ENCODE measurements around the gene ANKS6. TPM values are rescaled to one million over a fixed set of nuclear protein-coding genes. Genes with fewer than 3 reads are reported as not detected.

Gene ANKS6
- total and polyA plus RNA-seq, 2 experiments from 2014 or later = 36.9 to 59.0 TPM

GRCh38 chr9:98793031-98793430, 3.3 kb downstream of the ANKS6 start:
- Mint-ChIP-seq H3K27ac (no peak overlapping the region), H3K9me3 (peaks cover 2% of the 10 kb centered on the region; the same call in 2 of the 3 replicates), H3K27me3 (ENCODE audit: insufficient read depth, low read depth, poor library complexity) (peaks cover 11% of the 10 kb centered on the region), H3K4me3 (no peak overlapping the region), H3K36me3 (ENCODE audit: low read depth) (peaks cover 22% of the 10 kb centered on the region), H3K4me1 (peaks cover 44% of the 10 kb centered on the region)
- H3K27ac ChIP-seq (ENCODE audit: low read depth) = no peak overlapping the region
- TF ChIP-seq ZNF114 (CRISPR knock-in tag; IDR thresholded peaks at IDR 0.05) = no peak
- TF ChIP-seq CREB1 (CRISPR knock-in tag; IDR thresholded peaks at IDR 0.05; ENCODE audit: low read depth) = no peak
- TF ChIP-seq, protein P1, sequence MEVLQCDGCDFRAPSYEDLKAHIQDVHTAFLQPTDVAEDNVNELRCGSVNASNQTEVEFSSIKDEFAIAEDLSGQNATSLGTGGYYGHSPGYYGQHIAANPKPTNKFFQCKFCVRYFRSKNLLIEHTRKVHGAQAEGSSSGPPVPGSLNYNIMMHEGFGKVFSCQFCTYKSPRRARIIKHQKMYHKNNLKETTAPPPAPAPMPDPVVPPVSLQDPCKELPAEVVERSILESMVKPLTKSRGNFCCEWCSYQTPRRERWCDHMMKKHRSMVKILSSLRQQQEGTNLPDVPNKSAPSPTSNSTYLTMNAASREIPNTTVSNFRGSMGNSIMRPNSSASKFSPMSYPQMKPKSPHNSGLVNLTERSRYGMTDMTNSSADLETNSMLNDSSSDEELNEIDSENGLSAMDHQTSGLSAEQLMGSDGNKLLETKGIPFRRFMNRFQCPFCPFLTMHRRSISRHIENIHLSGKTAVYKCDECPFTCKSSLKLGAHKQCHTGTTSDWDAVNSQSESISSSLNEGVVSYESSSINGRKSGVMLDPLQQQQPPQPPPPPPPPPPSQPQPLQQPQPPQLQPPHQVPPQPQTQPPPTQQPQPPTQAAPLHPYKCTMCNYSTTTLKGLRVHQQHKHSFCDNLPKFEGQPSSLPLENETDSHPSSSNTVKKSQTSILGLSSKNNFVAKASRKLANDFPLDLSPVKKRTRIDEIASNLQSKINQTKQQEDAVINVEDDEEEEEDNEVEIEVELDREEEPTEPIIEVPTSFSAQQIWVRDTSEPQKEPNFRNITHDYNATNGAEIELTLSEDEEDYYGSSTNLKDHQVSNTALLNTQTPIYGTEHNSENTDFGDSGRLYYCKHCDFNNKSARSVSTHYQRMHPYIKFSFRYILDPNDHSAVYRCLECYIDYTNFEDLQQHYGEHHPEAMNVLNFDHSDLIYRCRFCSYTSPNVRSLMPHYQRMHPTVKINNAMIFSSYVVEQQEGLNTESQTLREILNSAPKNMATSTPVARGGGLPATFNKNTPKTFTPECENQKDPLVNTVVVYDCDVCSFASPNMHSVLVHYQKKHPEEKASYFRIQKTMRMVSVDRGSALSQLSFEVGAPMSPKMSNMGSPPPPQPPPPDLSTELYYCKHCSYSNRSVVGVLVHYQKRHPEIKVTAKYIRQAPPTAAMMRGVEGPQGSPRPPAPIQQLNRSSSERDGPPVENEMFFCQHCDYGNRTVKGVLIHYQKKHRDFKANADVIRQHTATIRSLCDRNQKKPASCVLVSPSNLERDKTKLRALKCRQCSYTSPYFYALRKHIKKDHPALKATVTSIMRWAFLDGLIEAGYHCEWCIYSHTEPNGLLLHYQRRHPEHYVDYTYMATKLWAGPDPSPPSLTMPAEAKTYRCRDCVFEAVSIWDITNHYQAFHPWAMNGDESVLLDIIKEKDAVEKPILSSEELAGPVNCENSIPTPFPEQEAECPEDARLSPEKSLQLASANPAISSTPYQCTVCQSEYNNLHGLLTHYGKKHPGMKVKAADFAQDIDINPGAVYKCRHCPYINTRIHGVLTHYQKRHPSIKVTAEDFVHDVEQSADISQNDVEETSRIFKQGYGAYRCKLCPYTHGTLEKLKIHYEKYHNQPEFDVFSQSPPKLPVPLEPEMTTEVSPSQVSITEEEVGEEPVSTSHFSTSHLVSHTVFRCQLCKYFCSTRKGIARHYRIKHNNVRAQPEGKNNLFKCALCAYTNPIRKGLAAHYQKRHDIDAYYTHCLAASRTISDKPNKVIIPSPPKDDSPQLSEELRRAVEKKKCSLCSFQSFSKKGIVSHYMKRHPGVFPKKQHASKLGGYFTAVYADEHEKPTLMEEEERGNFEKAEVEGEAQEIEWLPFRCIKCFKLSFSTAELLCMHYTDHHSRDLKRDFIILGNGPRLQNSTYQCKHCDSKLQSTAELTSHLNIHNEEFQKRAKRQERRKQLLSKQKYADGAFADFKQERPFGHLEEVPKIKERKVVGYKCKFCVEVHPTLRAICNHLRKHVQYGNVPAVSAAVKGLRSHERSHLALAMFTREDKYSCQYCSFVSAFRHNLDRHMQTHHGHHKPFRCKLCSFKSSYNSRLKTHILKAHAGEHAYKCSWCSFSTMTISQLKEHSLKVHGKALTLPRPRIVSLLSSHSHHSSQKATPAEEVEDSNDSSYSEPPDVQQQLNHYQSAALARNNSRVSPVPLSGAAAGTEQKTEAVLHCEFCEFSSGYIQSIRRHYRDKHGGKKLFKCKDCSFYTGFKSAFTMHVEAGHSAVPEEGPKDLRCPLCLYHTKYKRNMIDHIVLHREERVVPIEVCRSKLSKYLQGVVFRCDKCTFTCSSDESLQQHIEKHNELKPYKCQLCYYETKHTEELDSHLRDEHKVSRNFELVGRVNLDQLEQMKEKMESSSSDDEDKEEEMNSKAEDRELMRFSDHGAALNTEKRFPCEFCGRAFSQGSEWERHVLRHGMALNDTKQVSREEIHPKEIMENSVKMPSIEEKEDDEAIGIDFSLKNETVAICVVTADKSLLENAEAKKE (CRISPR knock-in tag; IDR thresholded peaks at IDR 0.05) = no peak
- TF ChIP-seq NANOG (IDR thresholded peaks at IDR 0.05; ENCODE audit: borderline replicate concordance) = no peak
- TF ChIP-seq JUNB (IDR thresholded peaks at IDR 0.05; ENCODE audit: unreplicated experiment) = no peak
- TF ChIP-seq ZNF331 (CRISPR knock-in tag; IDR thresholded peaks at IDR 0.05; ENCODE audit: low read depth) = no peak
- no peak for TF ChIP-seq EZH2phosphoT487 (IDR thresholded peaks at IDR 0.05; ENCODE audit: unreplicated experiment)
- no peak for TF ChIP-seq CTCF (conservative IDR thresholded peaks at IDR 0.05; ENCODE audit: low read depth in 2 of 2)
- TF ChIP-seq, protein P2, sequence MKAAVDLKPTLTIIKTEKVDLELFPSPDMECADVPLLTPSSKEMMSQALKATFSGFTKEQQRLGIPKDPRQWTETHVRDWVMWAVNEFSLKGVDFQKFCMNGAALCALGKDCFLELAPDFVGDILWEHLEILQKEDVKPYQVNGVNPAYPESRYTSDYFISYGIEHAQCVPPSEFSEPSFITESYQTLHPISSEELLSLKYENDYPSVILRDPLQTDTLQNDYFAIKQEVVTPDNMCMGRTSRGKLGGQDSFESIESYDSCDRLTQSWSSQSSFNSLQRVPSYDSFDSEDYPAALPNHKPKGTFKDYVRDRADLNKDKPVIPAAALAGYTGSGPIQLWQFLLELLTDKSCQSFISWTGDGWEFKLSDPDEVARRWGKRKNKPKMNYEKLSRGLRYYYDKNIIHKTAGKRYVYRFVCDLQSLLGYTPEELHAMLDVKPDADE (IDR thresholded peaks at IDR 0.05) = no peak
- no peak for TF ChIP-seq EZH2 (IDR thresholded peaks at IDR 0.05; ENCODE audit: low read depth, unreplicated experiment)
- TF ChIP-seq STAT1 (IDR thresholded peaks at IDR 0.05; ENCODE audit: unreplicated experiment) = no peak
- TF ChIP-seq POLR2AphosphoS5 (IDR thresholded peaks at IDR 0.05; ENCODE audit: low read depth) = no peak
- TF ChIP-seq, protein P3, sequence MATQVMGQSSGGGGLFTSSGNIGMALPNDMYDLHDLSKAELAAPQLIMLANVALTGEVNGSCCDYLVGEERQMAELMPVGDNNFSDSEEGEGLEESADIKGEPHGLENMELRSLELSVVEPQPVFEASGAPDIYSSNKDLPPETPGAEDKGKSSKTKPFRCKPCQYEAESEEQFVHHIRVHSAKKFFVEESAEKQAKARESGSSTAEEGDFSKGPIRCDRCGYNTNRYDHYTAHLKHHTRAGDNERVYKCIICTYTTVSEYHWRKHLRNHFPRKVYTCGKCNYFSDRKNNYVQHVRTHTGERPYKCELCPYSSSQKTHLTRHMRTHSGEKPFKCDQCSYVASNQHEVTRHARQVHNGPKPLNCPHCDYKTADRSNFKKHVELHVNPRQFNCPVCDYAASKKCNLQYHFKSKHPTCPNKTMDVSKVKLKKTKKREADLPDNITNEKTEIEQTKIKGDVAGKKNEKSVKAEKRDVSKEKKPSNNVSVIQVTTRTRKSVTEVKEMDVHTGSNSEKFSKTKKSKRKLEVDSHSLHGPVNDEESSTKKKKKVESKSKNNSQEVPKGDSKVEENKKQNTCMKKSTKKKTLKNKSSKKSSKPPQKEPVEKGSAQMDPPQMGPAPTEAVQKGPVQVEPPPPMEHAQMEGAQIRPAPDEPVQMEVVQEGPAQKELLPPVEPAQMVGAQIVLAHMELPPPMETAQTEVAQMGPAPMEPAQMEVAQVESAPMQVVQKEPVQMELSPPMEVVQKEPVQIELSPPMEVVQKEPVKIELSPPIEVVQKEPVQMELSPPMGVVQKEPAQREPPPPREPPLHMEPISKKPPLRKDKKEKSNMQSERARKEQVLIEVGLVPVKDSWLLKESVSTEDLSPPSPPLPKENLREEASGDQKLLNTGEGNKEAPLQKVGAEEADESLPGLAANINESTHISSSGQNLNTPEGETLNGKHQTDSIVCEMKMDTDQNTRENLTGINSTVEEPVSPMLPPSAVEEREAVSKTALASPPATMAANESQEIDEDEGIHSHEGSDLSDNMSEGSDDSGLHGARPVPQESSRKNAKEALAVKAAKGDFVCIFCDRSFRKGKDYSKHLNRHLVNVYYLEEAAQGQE (IDR thresholded peaks at IDR 0.05; ENCODE audit: unreplicated experiment) = no peak
- no peaks in the 10 kb centered on the region for H3K9me2 ChIP-seq (ENCODE audit: insufficient read depth)
- H3K4me3 ChIP-seq = no peak overlapping the region
- peaks cover 14% of the 10 kb centered on the region; the same call in 1 of the 2 replicates for H3K36me3 ChIP-seq (ENCODE audit: insufficient read depth)
- H3K4me2 ChIP-seq = no peak overlapping the region; the same call in 1 of the 2 replicates
- ATAC-seq (no peak), DNase-seq (ENCODE audit: low spot score) (no peak)
- H3K4me1 ChIP-seq (ENCODE audit: insufficient read depth) = peaks cover 28% of the 10 kb centered on the region; the same call in 1 of the 2 replicates
- H3K27me3 ChIP-seq (ENCODE audit: insufficient read depth) = peaks cover 8% of the 10 kb centered on the region; the same call in 1 of the 2 replicates
- H4K20me1 ChIP-seq (replicated peaks; ENCODE audit: insufficient read depth) = peaks cover 31% of the 10 kb centered on the region
- H2AFZ ChIP-seq = no peak overlapping the region
- H3F3A ChIP-seq (replicated peaks; ENCODE audit: low read depth) = peaks cover 5% of the 10 kb centered on the region; the same call in 1 of the 2 replicates
- H3K79me2 ChIP-seq (replicated peaks; ENCODE audit: insufficient read depth) = peaks cover 41% of the 10 kb centered on the region
